ENCODE results near the gene PSMC5.

The PSMC5 gene

GRCh38 chr17:63816123-63816522 is 11.1 kb upstream of the PSMC5 start:
- ATAC-seq (ENCODE audit: insufficient read depth, low read depth) (no peak), DNase-seq (no peak)
- Histone ChIP-seq H3K4me1 (ENCODE audit: insufficient read depth, low read length) (no peaks in the 10 kb centered on the region), H3K27ac (ENCODE audit: low read length) (no peak overlapping the region), H3K4me3 (ENCODE audit: low read depth in 1 of 2, low read length in 2 of 2) (no peak overlapping the region), H3K9ac (ENCODE audit: low read depth, low read length) (no peak overlapping the region), H3K36me3 (ENCODE audit: insufficient read depth, low read length) (peaks cover 100% of the 10 kb centered on the region), H3K27me3 (ENCODE audit: insufficient read depth, low read length, poor library complexity) (no peaks in the 10 kb centered on the region), H4K20me1 (ENCODE audit: insufficient read depth, low read length) (peaks cover 18% of the 10 kb centered on the region; the same call in 1 of the 2 replicates), H3K9me3 (ENCODE audit: insufficient read depth, low read length, severe bottlenecking) (no peaks in the 10 kb centered on the region), H3K79me2 (ENCODE audit: insufficient read depth, low read length) (0 out of 2 replicates have a peak, but pooled peaks cover 6% of the 10 kb centered on the region), H2AFZ (ENCODE audit: low read depth, low read length) (no peak overlapping the region), H3K4me2 (ENCODE audit: insufficient read depth, low read length) (no peak overlapping the region)
- TF ChIP-seq CTCF (IDR thresholded peaks at IDR 0.05; ENCODE audit: borderline replicate concordance, extremely low read depth, low read length, poor library complexity, severe bottlenecking) (no peak), EZH2 (IDR thresholded peaks at IDR 0.05; ENCODE audit: borderline replicate concordance, low read depth, low read length, severe bottlenecking) (no peak)

- Histone ChIP-seq H3K79me2 (ENCODE audit: insufficient read depth, low read length) (0 out of 2 replicates have a peak, but pooled peaks cover 6% of the 10 kb centered on the region), H4K20me1 (ENCODE audit: insufficient read depth, low read length) (peaks cover 24% of the 10 kb centered on the region; the same call in 1 of the 2 replicates), H3K9ac (ENCODE audit: low read depth, low read length) (no peak overlapping the region), H3K4me1 (ENCODE audit: insufficient read depth, low read length) (no peaks in the 10 kb centered on the region), H3K4me3 (ENCODE audit: low read depth in 1 of 2, low read length in 2 of 2) (no peak overlapping the region), H3K36me3 (ENCODE audit: insufficient read depth, low read length) (peaks cover 100% of the 10 kb centered on the region), H3K27me3 (ENCODE audit: insufficient read depth, low read length, poor library complexity) (no peaks in the 10 kb centered on the region), H2AFZ (ENCODE audit: low read depth, low read length) (no peak overlapping the region), H3K9me3 (ENCODE audit: insufficient read depth, low read length, severe bottlenecking) (no peaks in the 10 kb centered on the region), H3K27ac (ENCODE audit: low read length) (no peak overlapping the region), H3K4me2 (ENCODE audit: insufficient read depth, low read length) (no peak overlapping the region)
- TF ChIP-seq EZH2 (IDR thresholded peaks at IDR 0.05; ENCODE audit: borderline replicate concordance, low read depth, low read length, severe bottlenecking), result no peak
- ATAC-seq (ENCODE audit: insufficient read depth, low read depth), result no peak
- no peak for DNase-seq
Measured at GRCh38 chr17:63816669-63817068, 10.6 kb upstream of the PSMC5 start.

GRCh38 chr17:63817736-63818385 is 9.4 kb upstream of the PSMC5 start:
- Histone ChIP-seq H3K27me3 (ENCODE audit: insufficient read depth, low read length, poor library complexity) (no peaks in the 10 kb centered on the region), H3K36me3 (ENCODE audit: insufficient read depth, low read length) (peaks cover 100% of the 10 kb centered on the region), H3K4me2 (ENCODE audit: insufficient read depth, low read length) (no peak overlapping the region), H3K4me3 (ENCODE audit: low read depth in 1 of 2, low read length in 2 of 2) (no peak overlapping the region), H3K9ac (ENCODE audit: low read depth, low read length) (no peak overlapping the region), H3K79me2 (ENCODE audit: insufficient read depth, low read length) (peaks cover 8% of the 10 kb centered on the region; the same call in 1 of the 2 replicates), H4K20me1 (ENCODE audit: insufficient read depth, low read length) (peaks cover 26% of the 10 kb centered on the region; the same call in 1 of the 2 replicates), H3K9me3 (ENCODE audit: insufficient read depth, low read length, severe bottlenecking) (no peaks in the 10 kb centered on the region), H3K27ac (ENCODE audit: low read length) (no peak overlapping the region), H2AFZ (ENCODE audit: low read depth, low read length) (no peak overlapping the region), H3K4me1 (ENCODE audit: insufficient read depth, low read length) (no peaks in the 10 kb centered on the region)
- TF ChIP-seq CTCF (IDR thresholded peaks at IDR 0.05; ENCODE audit: borderline replicate concordance, extremely low read depth, low read length, poor library complexity, severe bottlenecking) (no peak), EZH2 (IDR thresholded peaks at IDR 0.05; ENCODE audit: borderline replicate concordance, low read depth, low read length, severe bottlenecking) (no peak)
- ATAC-seq (ENCODE audit: insufficient read depth, low read depth), result no peak
- no peak for DNase-seq

- H3K9ac ChIP-seq (ENCODE audit: low read depth, low read length), result no peak overlapping the region
- no peak for ATAC-seq (ENCODE audit: insufficient read depth, low read depth)
- peaks cover 97% of the 10 kb centered on the region for H3K36me3 ChIP-seq (ENCODE audit: insufficient read depth, low read length)
- no peak overlapping the region for H3K27ac ChIP-seq (ENCODE audit: low read length)
- no peaks in the 10 kb centered on the region for H3K4me1 ChIP-seq (ENCODE audit: insufficient read depth, low read length)
- H3K27me3 ChIP-seq (ENCODE audit: insufficient read depth, low read length, poor library complexity), result no peaks in the 10 kb centered on the region
- no peaks in the 10 kb centered on the region for H3K9me3 ChIP-seq (ENCODE audit: insufficient read depth, low read length, severe bottlenecking)
- TF ChIP-seq EZH2 (IDR thresholded peaks at IDR 0.05; ENCODE audit: borderline replicate concordance, low read depth, low read length, severe bottlenecking), result no peak
- TF ChIP-seq CTCF (IDR thresholded peaks at IDR 0.05; ENCODE audit: borderline replicate concordance, extremely low read depth, low read length, poor library complexity, severe bottlenecking), result no peak
- H3K4me3 ChIP-seq (ENCODE audit: low read depth in 1 of 2, low read length in 2 of 2), result no peak overlapping the region
- H3K4me2 ChIP-seq (ENCODE audit: insufficient read depth, low read length), result no peak overlapping the region
- H3K79me2 ChIP-seq (ENCODE audit: insufficient read depth, low read length), result peaks cover 8% of the 10 kb centered on the region; the same call in 1 of the 2 replicates
- DNase-seq, result no peak
- H4K20me1 ChIP-seq (ENCODE audit: insufficient read depth, low read length), result peaks cover 26% of the 10 kb centered on the region; the same call in 1 of the 2 replicates
- no peak overlapping the region for H2AFZ ChIP-seq (ENCODE audit: low read depth, low read length)
Measured at GRCh38 chr17:63819131-63819530, 8.1 kb upstream of the PSMC5 start.

All from DND-41 (cell line).